HepG2 (cell line): ENCODE data around the gene EPHA5. TPM values are rescaled to one million over a fixed set of nuclear protein-coding genes. Genes with fewer than 3 reads are reported as not detected.

Source experiments
- ATAC-seq: fragments of 200-7000 bp; cut with Tn5 transposase; 3 replicates; pipeline ENCODE4 v1.9.1; 2020; ENCODE audit warnings: mild to moderate bottlenecking, moderate library complexity
- BruUV-seq: library from RNA; stranded (reverse); fragments of 400-500 nt; replicated peaks from 2 replicates; lab custom pipeline; 2021; lab: Mats Ljungman, UMichigan
- CTCF ChIA-PET: fragments of 300-600 bp; formaldehyde crosslinking; extraction: SDS; loops from one replicate; lab custom pipeline; 2021; ENCODE audit warnings: low total read pairs, inconsistent platforms, low intra/inter-chr PET ratio; lab: Yijun Ruan, JAX
- POLR2A ChIA-PET: fragments of 350-600 bp; sonication (Branson Sonifier 250); formaldehyde crosslinking; loops from one replicate; lab custom pipeline; 2020; ENCODE audit warnings: antibody characterized with exemption, inconsistent platforms; lab: Yijun Ruan, JAX
- DNase-seq: peaks from one replicate; pipeline ENCODE4 v3.0.0-alpha.2; 2015; ENCODE audit warnings: low spot score
- FAIRE-seq: peaks from 3 replicates; lab custom pipeline; 2011; peaks lifted over from hg19 to GRCh38; lab: Jason Lieb, UNC
- H2AFZ ChIP-seq: one replicate; pipeline ENCODE4 v1.6.1; 2011; ENCODE audit warnings: low read length, inconsistent platforms
- H3K27ac ChIP-seq: fragments of 300-600 bp; 3 replicates; pipeline ENCODE4 v1.8.0; 2011; ENCODE audit warnings: mixed run types, mild to moderate bottlenecking, mixed read lengths, low read length, inconsistent platforms; ENCODE audit not compliant: insufficient read depth; ENCODE audit errors: extremely low read length
- H3K27me3 ChIP-seq, 2 experiments: fragments of 200-600 bp in 1 of 2; 2 replicates in 1 of 2; 3 replicates in 1 of 2; pipeline versions ENCODE4 v1.6.0 to v1.8.0; 2011; ENCODE audit warnings: low read length in 2 of 2, mild to moderate bottlenecking in 2 of 2, moderate library complexity in 2 of 2, inconsistent platforms in 1 of 2; ENCODE audit not compliant: insufficient read depth in 2 of 2, control insufficient read depth in 1 of 2
- H3K36me3 ChIP-seq, 2 experiments: fragments of 200-600 bp in 1 of 2; replicated peaks in 1 of 2; 2 replicates in 1 of 2; 3 replicates in 1 of 2; pipeline versions ENCODE4 v1.5.1 to v1.8.0; 2011; ENCODE audit warnings: low read length in 2 of 2, inconsistent platforms in 1 of 2; ENCODE audit not compliant: insufficient read depth in 2 of 2, control insufficient read depth in 1 of 2
- H3K4me1 ChIP-seq: 2 replicates; pipeline ENCODE4 v1.5.1; 2012; ENCODE audit warnings: low read length, inconsistent platforms; ENCODE audit not compliant: insufficient read depth
- H3K4me2 ChIP-seq: 2 replicates; pipeline ENCODE4 v1.6.0; 2011; ENCODE audit warnings: low read depth, low read length, inconsistent platforms
- H3K4me3 ChIP-seq, 3 experiments: fragments of 200-600 bp in 1 of 3; sonication (generic), shearing (Covaris generic) in 1 of 3; replicated peaks in 1 of 3; 2 replicates each; pipeline ENCODE4 v1.5.1; 2011 to 2016; ENCODE audit warnings: low read length in 3 of 3, inconsistent platforms in 2 of 3, low read depth in 2 of 3, mild to moderate bottlenecking in 2 of 3, control low read depth in 1 of 3, mixed read lengths in 1 of 3; ENCODE audit not compliant: insufficient read depth in 1 of 3
- H3K79me2 ChIP-seq: one replicate; pipeline ENCODE4 v1.6.1; 2011; ENCODE audit warnings: low read length, inconsistent platforms; ENCODE audit not compliant: insufficient read depth
- H3K9ac ChIP-seq: 2 replicates; pipeline ENCODE4 v1.6.0; 2011; ENCODE audit warnings: mild to moderate bottlenecking, low read depth, low read length, inconsistent platforms; ENCODE audit not compliant: insufficient read depth
- H3K9me3 ChIP-seq: 2 replicates; pipeline ENCODE4 v1.5.1; 2012; ENCODE audit warnings: mild to moderate bottlenecking, low read length
- H4K20me1 ChIP-seq: 2 replicates; pipeline ENCODE4 v1.6.0; 2011; ENCODE audit warnings: inconsistent platforms, mild to moderate bottlenecking, low read length, moderate library complexity; ENCODE audit not compliant: insufficient read depth
- ATAD3A ChIP-seq: sonication (generic); formaldehyde crosslinking; IDR thresholded peaks from 2 replicates; pipeline ENCODE4 v1.4.0; 2020; ENCODE audit warnings: missing genetic modification reagents
- FOXP1 ChIP-seq, 2 experiments: fragments of 450-650 bp in 1 of 2; IDR thresholded peaks; 2 replicates each; pipeline ENCODE4 v1.6.1; 2017 to 2018; ENCODE audit warnings: antibody characterized with exemption in 1 of 2
- GFI1 ChIP-seq: sonication (generic); formaldehyde crosslinking; IDR thresholded peaks from 2 replicates; pipeline ENCODE4 v1.5.0; 2020; ENCODE audit warnings: missing genetic modification reagents, mild to moderate bottlenecking, borderline replicate concordance
- NFE2L2 ChIP-seq: fragments of 150-350 bp; IDR thresholded peaks from 2 replicates; pipeline ENCODE4 v1.6.1; 2014; ENCODE audit warnings: low read length
- SIN3B ChIP-seq: fragments of 150-350 bp; IDR thresholded peaks from 2 replicates; pipeline ENCODE4 v1.6.1; 2014; ENCODE audit warnings: low read length
- SKIL ChIP-seq: sonication (generic); formaldehyde crosslinking; IDR thresholded peaks from 2 replicates; pipeline ENCODE4 v1.8.0; 2022; ENCODE audit warnings: missing genetic modification reagents, mild to moderate bottlenecking, moderate library complexity, borderline replicate concordance
- SMAD9 ChIP-seq: sonication (generic); formaldehyde crosslinking; IDR thresholded peaks from 2 replicates; pipeline ENCODE4 v1.5.1; 2020; ENCODE audit warnings: mild to moderate bottlenecking, missing genetic modification reagents
- SRSF1 ChIP-seq: fragments of 200-400 bp; formaldehyde crosslinking; optimal IDR thresholded peaks from 2 replicates; pipeline ENCODE3; 2017; ENCODE audit warnings: mild to moderate bottlenecking, low read depth, low read length, moderate library complexity
- TFAP4 ChIP-seq: sonication (generic); IDR thresholded peaks from 2 replicates; pipeline ENCODE4 v1.6.1; 2016; ENCODE audit warnings: low read depth, borderline replicate concordance
- U2AF1 ChIP-seq: fragments of 200-400 bp; formaldehyde crosslinking; optimal IDR thresholded peaks from 2 replicates; pipeline ENCODE3; 2017; ENCODE audit warnings: mild to moderate bottlenecking, low read depth, low read length
- ZNF280D ChIP-seq: sonication (generic); formaldehyde crosslinking; IDR thresholded peaks from 2 replicates; pipeline ENCODE4 v1.5.1; 2020; ENCODE audit warnings: mild to moderate bottlenecking, missing genetic modification reagents
- ZNF784 ChIP-seq: sonication (generic); formaldehyde crosslinking; IDR thresholded peaks from 2 replicates; pipeline ENCODE4 v1.5.1; 2020; ENCODE audit warnings: missing genetic modification reagents, mild to moderate bottlenecking, borderline replicate concordance
- WGBS: methylation state at CpG from one replicate; pipeline ENCODE4 v1.1.6; 2017; ENCODE audit warnings: low lambda C conversion rate; 5-methylcytosine and 5-hydroxymethylcytosine counted together
- in situ Hi-C: cut with HindIII; loops from 2 replicates; pipeline ENCODE4 v1.10.0; 2017; ENCODE audit warnings: low pct_unique_long_range_greater_than_20kb; ENCODE audit not compliant: extremely low pct_ligation_motif_present
- intact Hi-C: fragments of 100-400 bp; cut with micrococcal nuclease; formaldehyde crosslinking; loops from one replicate; pipeline ENCODE4 v1.10.0; 2022; ENCODE audit not compliant: unreplicated experiment
- polyA plus RNA-seq, 8 experiments: library from polyadenylated mRNA; depleted of rRNA in 3 of 8; stranded (reverse) in 7 of 8; unstranded in 1 of 8; fragments of >200 nt; fragmentation: Illumina TruSeq in 4 of 8; extraction: Trizol in 4 of 8; gene quantifications; 2 replicates each; pipeline versions ENCODE4 v1.2.1 to v1.2.3, GENCODE V29; 2011 to 2016; ENCODE audit warnings: low read depth in 4 of 8, missing spikeins in 1 of 8, mixed read lengths in 1 of 8; ENCODE audit not compliant: insufficient read depth in 1 of 8
- total RNA-seq, 5 experiments: library from RNA; depleted of rRNA; stranded (reverse); fragments of >200 nt; fragmentation: Illumina TruSeq; extraction: Trizol; gene quantifications; 2 replicates each; pipeline ENCODE4 v1.2.3, GENCODE V29; 2016; ENCODE audit warnings: low read depth in 1 of 5

Gene EPHA5
- total and polyA plus RNA-seq, 2 of the 13 experiments (the other 11 are each of a cell fraction or from before 2014, with no cell fraction given): not detected

- H3K4me2 ChIP-seq: no peak overlapping the region
- FAIRE-seq (no peak), DNase-seq (no peak), ATAC-seq (no peak)
- CTCF ChIA-PET: no interaction called here
- intact Hi-C loops (no loop called here), in situ Hi-C loops (no loop called here)
- H3K4me1 ChIP-seq: no peaks in the 10 kb centered on the region
- H3K79me2 ChIP-seq: no peaks in the 10 kb centered on the region
- H3K9ac ChIP-seq: no peak overlapping the region
- H3K4me3 ChIP-seq: no peak overlapping the region
- no peak overlapping the region for H2AFZ ChIP-seq
- TF ChIP-seq SMAD9 (CRISPR knock-in tag): no peak
- TF ChIP-seq SRSF1: no peak
- TF ChIP-seq ATAD3A (CRISPR knock-in tag): no peak
- TF ChIP-seq GFI1 (CRISPR knock-in tag): no peak
- no peak for TF ChIP-seq FOXP1 (IDR thresholded peaks at IDR 0.05)
- TF ChIP-seq FOXP1 (CRISPR knock-in tag; IDR thresholded peaks at IDR 0.05): no peak
- TF ChIP-seq ZNF784 (CRISPR knock-in tag): no peak
- no peak for TF ChIP-seq U2AF1
- TF ChIP-seq SIN3B: no peak
- no peak for TF ChIP-seq SKIL
- TF ChIP-seq NFE2L2: no peak
- TF ChIP-seq TFAP4: no peak
- TF ChIP-seq ZNF280D (CRISPR knock-in tag): no peak
- 6% methylated on average over 1 of the region's 1 CpG for WGBS
- POLR2A ChIA-PET: no interaction called here
- no peaks in the 10 kb centered on the region for H3K9me3 ChIP-seq
- no peaks in the 10 kb centered on the region for H4K20me1 ChIP-seq
- no peak overlapping the region for H3K27ac ChIP-seq
- no TSS peak for BruUV-seq
- no peaks in the 10 kb centered on the region for H3K36me3 ChIP-seq
- H3K27me3 ChIP-seq: no peaks in the 10 kb centered on the region
These were observed 368.1 kb downstream of the EPHA5 start for GRCh38 chr4:65302145-65302544.
